Measurements from ENCODE around the gene ABCC8.

GRCh38 chr11:17415523-17416104 lies 61.0 kb downstream of the ABCC8 start:
- TF ChIP-seq EZH2 (IDR thresholded peaks at IDR 0.05; ENCODE audit: borderline replicate concordance, low read depth, low read length, severe bottlenecking) (no peak), POLR2A (IDR thresholded peaks at IDR 0.05; ENCODE audit: low read depth, low read length) (no peak), CTCF (IDR thresholded peaks at IDR 0.05; ENCODE audit: extremely low read depth in 1 of 2, insufficient read depth in 1 of 2, low read depth in 1 of 2, low read length in 2 of 2) (no peak), MYC (IDR thresholded peaks at IDR 0.05; ENCODE audit: low read depth, low read length) (no peak), POLR2AphosphoS5 (IDR thresholded peaks at IDR 0.05; ENCODE audit: insufficient read depth, low read depth, low read length) (no peak), GATA2 (IDR thresholded peaks at IDR 0.05; ENCODE audit: insufficient read depth, insufficient read length, low read depth, low read length) (no peak), JUN (IDR thresholded peaks at IDR 0.05; ENCODE audit: borderline replicate concordance, insufficient read depth, insufficient read length, low read depth) (no peak), FOS (IDR thresholded peaks at IDR 0.05; ENCODE audit: borderline replicate concordance, insufficient read depth, low read length) (no peak)
- TF ChIP-seq, protein P1, sequence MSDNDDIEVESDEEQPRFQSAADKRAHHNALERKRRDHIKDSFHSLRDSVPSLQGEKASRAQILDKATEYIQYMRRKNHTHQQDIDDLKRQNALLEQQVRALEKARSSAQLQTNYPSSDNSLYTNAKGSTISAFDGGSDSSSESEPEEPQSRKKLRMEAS (IDR thresholded peaks at IDR 0.05; ENCODE audit: insufficient read depth, insufficient read length), result no peak

All from endothelial cell of umbilical vein (primary cell).